SK-N-SH treated with all-trans-retinoic acid at 6 μM for 48 hours (cell line): ENCODE results near the gene DDX24.

Source experiments
- ARNTL ChIP-seq: fragments of 450-650 bp; formaldehyde crosslinking; IDR thresholded peaks from 2 replicates; pipeline ENCODE4 v1.5.0; 2020; ENCODE audit warnings: low read depth, mild to moderate bottlenecking, moderate library complexity, borderline replicate concordance
- ZFP3 ChIP-seq: fragments of 250-450 bp; sonication (Bioruptor Pico); IDR thresholded peaks from 2 replicates; pipeline ENCODE4 v1.5.0; 2020; ENCODE audit warnings: mild to moderate bottlenecking, moderate library complexity
- TF ChIP-seq, protein P1 (sequence below): fragments of 250-450 bp; sonication (Bioruptor Pico); IDR thresholded peaks from 2 replicates; pipeline ENCODE4 v1.8.0; 2020; ENCODE audit warnings: mild to moderate bottlenecking, moderate library complexity, borderline replicate concordance

DNA sequence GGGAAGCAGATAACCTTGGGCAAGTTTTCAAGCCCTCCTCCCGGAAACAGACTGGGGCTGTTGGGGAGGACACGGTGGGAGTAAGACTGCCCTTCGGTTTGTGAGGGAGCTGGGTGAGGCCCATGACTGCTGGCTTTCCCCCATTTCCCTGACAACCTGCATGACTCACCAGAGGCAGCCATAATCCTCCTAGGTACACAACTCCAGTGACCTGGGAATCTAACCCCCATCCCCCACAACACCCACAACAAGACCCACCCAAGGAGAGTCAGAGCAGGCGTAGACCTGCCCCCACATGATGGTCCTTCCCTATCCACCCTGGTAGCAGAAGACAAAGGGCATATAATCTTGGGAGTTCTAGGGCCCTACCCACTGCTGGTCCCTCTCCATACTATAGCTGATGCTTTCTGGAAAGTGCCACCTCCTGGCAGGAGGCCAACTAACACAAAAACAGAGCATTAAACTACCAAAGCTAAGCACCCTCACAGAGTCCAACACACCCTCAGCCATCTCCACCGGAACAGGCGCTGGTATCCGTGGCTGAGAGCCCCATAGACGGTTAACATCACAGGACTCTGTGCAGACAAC lies 14.8 kb downstream of the DDX24 start:
- TF ChIP-seq ARNTL (CRISPR knock-in tag) (no peak), ZFP3 (CRISPR knock-in tag) (no peak)
- TF ChIP-seq, protein P1, sequence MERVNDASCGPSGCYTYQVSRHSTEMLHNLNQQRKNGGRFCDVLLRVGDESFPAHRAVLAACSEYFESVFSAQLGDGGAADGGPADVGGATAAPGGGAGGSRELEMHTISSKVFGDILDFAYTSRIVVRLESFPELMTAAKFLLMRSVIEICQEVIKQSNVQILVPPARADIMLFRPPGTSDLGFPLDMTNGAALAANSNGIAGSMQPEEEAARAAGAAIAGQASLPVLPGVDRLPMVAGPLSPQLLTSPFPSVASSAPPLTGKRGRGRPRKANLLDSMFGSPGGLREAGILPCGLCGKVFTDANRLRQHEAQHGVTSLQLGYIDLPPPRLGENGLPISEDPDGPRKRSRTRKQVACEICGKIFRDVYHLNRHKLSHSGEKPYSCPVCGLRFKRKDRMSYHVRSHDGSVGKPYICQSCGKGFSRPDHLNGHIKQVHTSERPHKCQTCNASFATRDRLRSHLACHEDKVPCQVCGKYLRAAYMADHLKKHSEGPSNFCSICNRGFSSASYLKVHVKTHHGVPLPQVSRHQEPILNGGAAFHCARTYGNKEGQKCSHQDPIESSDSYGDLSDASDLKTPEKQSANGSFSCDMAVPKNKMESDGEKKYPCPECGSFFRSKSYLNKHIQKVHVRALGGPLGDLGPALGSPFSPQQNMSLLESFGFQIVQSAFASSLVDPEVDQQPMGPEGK = no peak
